Muscle of leg (tissue), 11 donors: ENCODE measurements around the gene RSRP1. TPM values are rescaled to one million over a fixed set of nuclear protein-coding genes. Genes with fewer than 3 reads are reported as not detected.

ENCODE experiments used
- DNase-seq: peaks from one replicate; pipeline ENCODE4 v3.0.0; 2013
- H3K27ac ChIP-seq: one replicate; pipeline ENCODE4 v1.5.1; 2013; ENCODE audit warnings: mild to moderate bottlenecking, low read length, control low read depth
- H3K27me3 ChIP-seq: one replicate; pipeline ENCODE4 v1.6.1; 2013; ENCODE audit warnings: low read length; ENCODE audit not compliant: control insufficient read depth, insufficient read depth
- H3K36me3 ChIP-seq: one replicate; pipeline ENCODE4 v1.6.1; 2013; ENCODE audit warnings: low read length; ENCODE audit not compliant: control insufficient read depth, insufficient read depth
- H3K4me1 ChIP-seq: one replicate; pipeline ENCODE4 v1.6.1; 2013; ENCODE audit warnings: low read length; ENCODE audit not compliant: control insufficient read depth, insufficient read depth
- H3K4me3 ChIP-seq: one replicate; pipeline ENCODE4 v1.5.1; 2013; ENCODE audit warnings: low read length, control low read depth
- H3K9me3 ChIP-seq: replicated peaks from 2 replicates; pipeline ENCODE4 v1.6.1; 2013; ENCODE audit warnings: low read depth, low read length; ENCODE audit not compliant: control insufficient read depth
- WGBS: methylation state at CpG from one replicate; pipeline ENCODE4 v1.1.5; 2013; ENCODE audit warnings: missing lambda C conversion rate; ENCODE audit not compliant: insufficient coverage; 5-methylcytosine and 5-hydroxymethylcytosine counted together
- polyA plus RNA-seq, 8 donors: library from polyadenylated mRNA; unstranded; fragments of 120-200 nt; gene quantifications; one replicate each; pipeline versions ENCODE4 v1.2.1 to v1.2.3, GENCODE V29; 2013; ENCODE audit warnings: inconsistent platforms in 1 of 8, low replicate concordance in 1 of 8; ENCODE audit not compliant: insufficient read length in 8 of 8, insufficient read depth in 1 of 8
- total RNA-seq: library from RNA; stranded (reverse); fragments of 120-200 nt; gene quantifications from one replicate; pipeline ENCODE4 v1.2.4, GENCODE V29; 2013

Gene RSRP1
- total and polyA plus RNA-seq, 9 donors: 39.1 to 78.0 (median 57.7) TPM

- H3K4me3 ChIP-seq: no peak overlapping the region
- 53% methylated on average over 4 of the region's 5 CpGs for WGBS
- DNase-seq: no peak
- no peaks in the 10 kb centered on the region for H3K9me3 ChIP-seq
- peaks cover 7% of the 10 kb centered on the region for H3K4me1 ChIP-seq
- H3K27me3 ChIP-seq: peaks cover 5% of the 10 kb centered on the region
- H3K27ac ChIP-seq: no peak overlapping the region
- H3K36me3 ChIP-seq: no peaks in the 10 kb centered on the region
Observed at GRCh38 chr1:25206201-25206600, 41.1 kb downstream of the RSRP1 start.

GRCh38 chr1:25205786-25206185 lies 41.5 kb downstream of the RSRP1 start:
- 40% methylated on average over 3 of the region's 5 CpGs for WGBS
- DNase-seq: peak; percentile 63
- H3K36me3 ChIP-seq: no peaks in the 10 kb centered on the region
- H3K27me3 ChIP-seq: peaks cover 5% of the 10 kb centered on the region
- H3K27ac ChIP-seq: no peak overlapping the region
- peaks cover 11% of the 10 kb centered on the region for H3K4me1 ChIP-seq
- H3K4me3 ChIP-seq: no peak overlapping the region
- H3K9me3 ChIP-seq: no peaks in the 10 kb centered on the region

- DNase-seq: peak; percentile 77
- 36% methylated on average over 3 of the region's 9 CpGs for WGBS
- Histone ChIP-seq H3K9me3 (no peaks in the 10 kb centered on the region), H3K4me1 (peaks cover 20% of the 10 kb centered on the region), H3K27me3 (peaks cover 5% of the 10 kb centered on the region), H3K27ac (peak overlapping the region; percentile 20), H3K4me3 (no peak overlapping the region), H3K36me3 (no peaks in the 10 kb centered on the region)
Observed at GRCh38 chr1:25204797-25205480, 42.3 kb downstream of the RSRP1 start.

GRCh38 chr1:25201006-25201405 lies 46.2 kb downstream of the RSRP1 start:
- H3K27ac ChIP-seq: no peak overlapping the region
- no peaks in the 10 kb centered on the region for H3K9me3 ChIP-seq
- H3K4me1 ChIP-seq: peaks cover 50% of the 10 kb centered on the region
- peaks cover 30% of the 10 kb centered on the region for H3K27me3 ChIP-seq
- 76% methylated on average over 6 of the region's 7 CpGs for WGBS
- H3K36me3 ChIP-seq: no peaks in the 10 kb centered on the region
- no peak for DNase-seq
- no peak overlapping the region for H3K4me3 ChIP-seq

GRCh38 chr1:25199819-25200620 lies 47.2 kb downstream of the RSRP1 start:
- no peaks in the 10 kb centered on the region for H3K9me3 ChIP-seq
- WGBS: 39% methylated on average over 18 of the region's 20 CpGs
- peak; percentile 82 for DNase-seq
- H3K27ac ChIP-seq: peak overlapping the region; percentile 80
- H3K36me3 ChIP-seq: no peaks in the 10 kb centered on the region
- peaks cover 38% of the 10 kb centered on the region for H3K27me3 ChIP-seq
- H3K4me3 ChIP-seq: no peak overlapping the region
- peaks cover 48% of the 10 kb centered on the region for H3K4me1 ChIP-seq

- DNase-seq: peak; percentile 71
- H3K36me3 ChIP-seq: no peaks in the 10 kb centered on the region
- 46% methylated on average over 20 of the region's 20 CpGs for WGBS
- peak overlapping the region; percentile 80 for H3K27ac ChIP-seq
- peaks cover 48% of the 10 kb centered on the region for H3K4me1 ChIP-seq
- no peaks in the 10 kb centered on the region for H3K9me3 ChIP-seq
- no peak overlapping the region for H3K4me3 ChIP-seq
- H3K27me3 ChIP-seq: peaks cover 40% of the 10 kb centered on the region
Observed at GRCh38 chr1:25198663-25199252, 48.5 kb downstream of the RSRP1 start.

GRCh38 chr1:25197982-25198662 lies 49.1 kb downstream of the RSRP1 start:
- WGBS: 30% methylated on average over 9 of the region's 11 CpGs
- peak overlapping the region; percentile 80 for H3K27ac ChIP-seq
- H3K36me3 ChIP-seq: no peaks in the 10 kb centered on the region
- peak; percentile 24 for DNase-seq
- H3K4me1 ChIP-seq: peaks cover 48% of the 10 kb centered on the region
- H3K4me3 ChIP-seq: no peak overlapping the region
- peaks cover 42% of the 10 kb centered on the region for H3K27me3 ChIP-seq
- H3K9me3 ChIP-seq: no peaks in the 10 kb centered on the region

GRCh38 chr1:25197235-25197975 lies 49.8 kb downstream of the RSRP1 start:
- 37% methylated on average over 19 of the region's 20 CpGs for WGBS
- H3K36me3 ChIP-seq: no peaks in the 10 kb centered on the region
- peaks cover 48% of the 10 kb centered on the region for H3K4me1 ChIP-seq
- peak overlapping the region; percentile 80 for H3K27ac ChIP-seq
- DNase-seq: no peak
- peaks cover 47% of the 10 kb centered on the region for H3K27me3 ChIP-seq
- H3K4me3 ChIP-seq: no peak overlapping the region
- no peaks in the 10 kb centered on the region for H3K9me3 ChIP-seq

GRCh38 chr1:25196830-25197229 lies 50.4 kb downstream of the RSRP1 start:
- Histone ChIP-seq H3K27me3 (peaks cover 49% of the 10 kb centered on the region), H3K4me3 (no peak overlapping the region), H3K9me3 (no peaks in the 10 kb centered on the region), H3K27ac (no peak overlapping the region), H3K4me1 (peaks cover 48% of the 10 kb centered on the region), H3K36me3 (no peaks in the 10 kb centered on the region)
- 81% methylated on average over 4 of the region's 7 CpGs for WGBS
- DNase-seq: no peak
